OCI-LY3 (cell line): ENCODE measurements around the gene HYAL1.

Experiments
- EZH2phosphoT487 ChIP-seq: fragments of 200-600 bp; shearing (Covaris generic); IDR thresholded peaks from 2 replicates; pipeline ENCODE4 v1.6.1; 2018; ENCODE audit warnings: antibody characterized with exemption, mixed run types, low read depth
- TF ChIP-seq, protein P1 (sequence below): fragments of 200-600, 300-600 bp; sonication (generic); IDR thresholded peaks from 2 replicates; pipeline ENCODE4 v1.5.1; 2014; ENCODE audit warnings: antibody characterized with exemption, low read length, low read depth

DNA sequence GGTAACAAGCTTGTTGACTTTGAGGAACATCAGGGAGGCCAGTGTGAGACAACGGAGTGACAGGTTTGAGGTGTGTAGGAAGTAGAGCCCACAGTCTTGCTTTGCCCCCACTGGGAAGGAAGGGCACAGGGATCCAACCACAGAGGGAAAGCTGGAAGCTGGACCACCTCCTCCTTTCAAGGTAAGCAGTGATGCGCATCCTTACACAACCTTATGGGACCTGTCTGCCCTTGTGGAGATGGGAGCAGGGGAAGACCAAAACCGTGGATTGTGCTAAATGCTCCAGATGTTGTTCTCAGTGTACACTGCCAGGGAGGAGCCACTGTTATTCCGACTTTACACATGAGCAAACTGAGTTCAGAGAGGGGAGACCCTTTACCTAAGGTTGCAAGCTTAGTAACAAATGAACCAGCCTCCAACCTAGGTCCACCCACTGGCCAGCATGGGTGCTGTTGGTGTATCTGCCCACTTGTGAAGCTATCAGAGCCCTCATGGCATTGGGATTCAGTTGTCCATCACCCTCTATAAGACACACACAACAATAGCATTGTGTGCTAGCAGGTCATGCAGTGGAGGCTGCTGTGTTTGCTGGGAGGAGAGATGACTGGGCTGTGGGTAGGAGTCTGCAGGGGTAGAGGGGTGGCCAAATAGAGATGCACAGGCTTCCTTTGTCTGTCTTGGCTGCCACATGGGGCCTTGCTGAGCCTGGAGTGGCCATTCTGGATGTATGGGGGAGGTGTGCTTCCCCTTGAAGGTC lies 25.1 kb downstream of the HYAL1 start:
- TF ChIP-seq, protein P1, sequence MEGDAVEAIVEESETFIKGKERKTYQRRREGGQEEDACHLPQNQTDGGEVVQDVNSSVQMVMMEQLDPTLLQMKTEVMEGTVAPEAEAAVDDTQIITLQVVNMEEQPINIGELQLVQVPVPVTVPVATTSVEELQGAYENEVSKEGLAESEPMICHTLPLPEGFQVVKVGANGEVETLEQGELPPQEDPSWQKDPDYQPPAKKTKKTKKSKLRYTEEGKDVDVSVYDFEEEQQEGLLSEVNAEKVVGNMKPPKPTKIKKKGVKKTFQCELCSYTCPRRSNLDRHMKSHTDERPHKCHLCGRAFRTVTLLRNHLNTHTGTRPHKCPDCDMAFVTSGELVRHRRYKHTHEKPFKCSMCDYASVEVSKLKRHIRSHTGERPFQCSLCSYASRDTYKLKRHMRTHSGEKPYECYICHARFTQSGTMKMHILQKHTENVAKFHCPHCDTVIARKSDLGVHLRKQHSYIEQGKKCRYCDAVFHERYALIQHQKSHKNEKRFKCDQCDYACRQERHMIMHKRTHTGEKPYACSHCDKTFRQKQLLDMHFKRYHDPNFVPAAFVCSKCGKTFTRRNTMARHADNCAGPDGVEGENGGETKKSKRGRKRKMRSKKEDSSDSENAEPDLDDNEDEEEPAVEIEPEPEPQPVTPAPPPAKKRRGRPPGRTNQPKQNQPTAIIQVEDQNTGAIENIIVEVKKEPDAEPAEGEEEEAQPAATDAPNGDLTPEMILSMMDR: no peak
- no peak for TF ChIP-seq EZH2phosphoT487
